Measurements from ENCODE around the gene AKAP13.
"Not testable (repeated sequence)": the region's sequence is repeated elsewhere in the genome, so short reads cannot be mapped to it uniquely, and the experiment has no call there.

The AKAP13 gene

GRCh38 chr15:85479071-85479647, 98.8 kb downstream of the AKAP13 start:
- DNase-seq (ENCODE audit: low read depth), result peak; percentile 80

- DNase-seq (ENCODE audit: low read depth), result no peak
Observed at GRCh38 chr15:85480923-85481322, 100.5 kb downstream of the AKAP13 start.

GRCh38 chr15:85481543-85481942, 101.1 kb downstream of the AKAP13 start:
- not testable (repeated sequence) for DNase-seq (ENCODE audit: low read depth)

GRCh38 chr15:85482894-85483293, 102.5 kb downstream of the AKAP13 start:
- DNase-seq (ENCODE audit: low read depth), result peak; percentile 93

GRCh38 chr15:85483955-85484354, 103.6 kb downstream of the AKAP13 start:
- DNase-seq (ENCODE audit: low read depth), result not testable (repeated sequence)

- not testable (repeated sequence) for DNase-seq (ENCODE audit: low read depth)
Observed at GRCh38 chr15:85484923-85485322, 104.5 kb downstream of the AKAP13 start.

- DNase-seq (ENCODE audit: low read depth), result peak; percentile 75
Observed at GRCh38 chr15:85485956-85486567, 105.7 kb downstream of the AKAP13 start.

- peak; percentile 25 for DNase-seq (ENCODE audit: low read depth)
Observed at GRCh38 chr15:85487796-85488195, 107.4 kb downstream of the AKAP13 start.

GRCh38 chr15:85488997-85489396, 108.6 kb downstream of the AKAP13 start:
- no peak for DNase-seq (ENCODE audit: low read depth)

GRCh38 chr15:85489773-85490493, 109.5 kb downstream of the AKAP13 start:
- DNase-seq (ENCODE audit: low read depth), result no peak

GRCh38 chr15:85490856-85491255, 110.5 kb downstream of the AKAP13 start:
- DNase-seq (ENCODE audit: low read depth), result no peak

GRCh38 chr15:85491691-85492090, 111.3 kb downstream of the AKAP13 start:
- no peak for DNase-seq (ENCODE audit: low read depth)

- no peak for DNase-seq (ENCODE audit: low read depth)
Observed at GRCh38 chr15:85492406-85492805, 112.0 kb downstream of the AKAP13 start.

GRCh38 chr15:85493260-85493659, 112.9 kb downstream of the AKAP13 start:
- no peak for DNase-seq (ENCODE audit: low read depth)

- DNase-seq (ENCODE audit: low read depth), result peak; percentile 93
Observed at GRCh38 chr15:85494048-85494777, 113.8 kb downstream of the AKAP13 start.

- no peak for DNase-seq (ENCODE audit: low read depth)
Observed at GRCh38 chr15:85495096-85495495, 114.7 kb downstream of the AKAP13 start.

GRCh38 chr15:85495544-85495943, 115.1 kb downstream of the AKAP13 start:
- no peak for DNase-seq (ENCODE audit: low read depth)

- DNase-seq (ENCODE audit: low read depth), result no peak
Observed at GRCh38 chr15:85496151-85496550, 115.7 kb downstream of the AKAP13 start.

GRCh38 chr15:85496551-85497171, 116.3 kb downstream of the AKAP13 start:
- no peak for DNase-seq (ENCODE audit: low read depth)

GRCh38 chr15:85497172-85497569, 116.8 kb downstream of the AKAP13 start:
- no peak for DNase-seq (ENCODE audit: low read depth)

- no peak for DNase-seq (ENCODE audit: low read depth)
Observed at GRCh38 chr15:85498471-85498870, 118.1 kb downstream of the AKAP13 start.

GRCh38 chr15:85499371-85499887, 119.0 kb downstream of the AKAP13 start:
- DNase-seq (ENCODE audit: low read depth), result no peak

All from iris pigment epithelial cell (primary cell).